ENCODE measurements around the gene SLC25A53.

GRCh38 chrX:104141087-104141760 is 15.6 kb downstream of the SLC25A53 start:
- TF ChIP-seq POLR2A (IDR thresholded peaks at IDR 0.05) (no peak), CTCF (IDR thresholded peaks at IDR 0.05) (no peak)

All from testis (tissue), 2 donors.